Measurements from ENCODE around the gene SHROOM3. TPM values are rescaled to one million over a fixed set of nuclear protein-coding genes. Genes with fewer than 3 reads are reported as not detected.

The SHROOM3 gene
- total and polyA plus RNA-seq, 10 donors = 0.37 to 23.9 (median 8.3) TPM

GRCh38 chr4:76640353-76640910, 205.4 kb downstream of the SHROOM3 start:
- no peak overlapping the region for H3K27ac ChIP-seq
- DNase-seq = no peak
- H3K4me1 ChIP-seq = no peaks in the 10 kb centered on the region
- H3K27me3 ChIP-seq (replicated peaks in 1 of 7) = peaks cover 0 to 7% (median 0%) of the 10 kb centered on the region in 7 donors
- WGBS, 5 donors = 83 to 94% (median 88%) methylated on average over 6 of the region's 6 CpGs
- H3K36me3 ChIP-seq = no peaks in the 10 kb centered on the region
- no peak overlapping the region for H3K4me3 ChIP-seq
- intact Hi-C loops (cut with DNase I; ENCODE audit: low total_unique reads) = no loop called here
- no peaks in the 10 kb centered on the region for H3K9me3 ChIP-seq
- TF ChIP-seq POLR2AphosphoS5 (IDR thresholded peaks at IDR 0.05) (no peak), CTCF (IDR thresholded peaks at IDR 0.05 in 8 of 11, conservative IDR thresholded peaks at IDR 0.05 in 3 of 11) (no peak), POLR2A (IDR thresholded peaks at IDR 0.05) (no peak)

- intact Hi-C loops (cut with DNase I; ENCODE audit: low total_unique reads) = no loop called here
- no peak for DNase-seq
- no peaks in the 10 kb centered on the region for H3K9me3 ChIP-seq
- no peak overlapping the region for H3K27ac ChIP-seq
- WGBS, 5 donors = 75 to 83% (median 78%) methylated on average over 4 of the region's 4 CpGs
- no peaks in the 10 kb centered on the region for H3K36me3 ChIP-seq
- no peak for TF ChIP-seq CTCF (IDR thresholded peaks at IDR 0.05 in 8 of 11, conservative IDR thresholded peaks at IDR 0.05 in 3 of 11)
- TF ChIP-seq POLR2AphosphoS5 (IDR thresholded peaks at IDR 0.05) = no peak
- no peak for TF ChIP-seq POLR2A (IDR thresholded peaks at IDR 0.05)
- no peak overlapping the region for H3K4me3 ChIP-seq
- H3K4me1 ChIP-seq = no peaks in the 10 kb centered on the region
- peaks cover 0 to 7% (median 0%) of the 10 kb centered on the region in 7 donors for H3K27me3 ChIP-seq (replicated peaks in 1 of 7)
Measured at GRCh38 chr4:76641351-76641750, 206.3 kb downstream of the SHROOM3 start.

- Histone ChIP-seq H3K36me3 (no peaks in the 10 kb centered on the region), H3K4me3 (no peak overlapping the region), H3K4me1 (no peaks in the 10 kb centered on the region), H3K27me3 (replicated peaks in 1 of 7) (peaks cover 0 to 7% (median 0%) of the 10 kb centered on the region in 7 donors), H3K9me3 (no peaks in the 10 kb centered on the region), H3K27ac (no peak overlapping the region)
- WGBS, 5 donors = 80 to 95% (median 86%) methylated on average over 2 of the region's 2 CpGs
- intact Hi-C loops (cut with DNase I; ENCODE audit: low total_unique reads) = no loop called here
- DNase-seq = no peak
- TF ChIP-seq POLR2AphosphoS5 (IDR thresholded peaks at IDR 0.05) = no peak
- no peak for TF ChIP-seq POLR2A (IDR thresholded peaks at IDR 0.05)
- TF ChIP-seq CTCF (IDR thresholded peaks at IDR 0.05 in 8 of 11, conservative IDR thresholded peaks at IDR 0.05 in 3 of 11) = no peak
Measured at GRCh38 chr4:76641758-76642157, 206.7 kb downstream of the SHROOM3 start.

- no peak for TF ChIP-seq POLR2A (IDR thresholded peaks at IDR 0.05)
- TF ChIP-seq POLR2AphosphoS5 (IDR thresholded peaks at IDR 0.05) = no peak
- TF ChIP-seq CTCF (IDR thresholded peaks at IDR 0.05 in 8 of 11, conservative IDR thresholded peaks at IDR 0.05 in 3 of 11) = no peak
- intact Hi-C loops (cut with DNase I; ENCODE audit: low total_unique reads) = no loop called here
- 74 to 91% (median 79%) methylated on average over 8 of the region's 8 CpGs for WGBS, 5 donors
Measured at GRCh38 chr4:76644831-76645485, 209.9 kb downstream of the SHROOM3 start.

More at GRCh38 chr4:76644831-76645485, 209.9 kb downstream of the SHROOM3 start:
- no peaks in the 10 kb centered on the region for H3K4me1 ChIP-seq
- H3K4me3 ChIP-seq = no peak overlapping the region
- DNase-seq = no peak
- H3K27me3 ChIP-seq (replicated peaks in 1 of 7) = peaks cover 0 to 4% (median 0%) of the 10 kb centered on the region in 7 donors
- no peaks in the 10 kb centered on the region for H3K36me3 ChIP-seq
- peaks cover 0 to 4% (median 0%) of the 10 kb centered on the region in 8 donors for H3K9me3 ChIP-seq
- no peak overlapping the region for H3K27ac ChIP-seq
